ENCODE measurements around the gene ZNF814.

The ZNF814 gene

DNA sequence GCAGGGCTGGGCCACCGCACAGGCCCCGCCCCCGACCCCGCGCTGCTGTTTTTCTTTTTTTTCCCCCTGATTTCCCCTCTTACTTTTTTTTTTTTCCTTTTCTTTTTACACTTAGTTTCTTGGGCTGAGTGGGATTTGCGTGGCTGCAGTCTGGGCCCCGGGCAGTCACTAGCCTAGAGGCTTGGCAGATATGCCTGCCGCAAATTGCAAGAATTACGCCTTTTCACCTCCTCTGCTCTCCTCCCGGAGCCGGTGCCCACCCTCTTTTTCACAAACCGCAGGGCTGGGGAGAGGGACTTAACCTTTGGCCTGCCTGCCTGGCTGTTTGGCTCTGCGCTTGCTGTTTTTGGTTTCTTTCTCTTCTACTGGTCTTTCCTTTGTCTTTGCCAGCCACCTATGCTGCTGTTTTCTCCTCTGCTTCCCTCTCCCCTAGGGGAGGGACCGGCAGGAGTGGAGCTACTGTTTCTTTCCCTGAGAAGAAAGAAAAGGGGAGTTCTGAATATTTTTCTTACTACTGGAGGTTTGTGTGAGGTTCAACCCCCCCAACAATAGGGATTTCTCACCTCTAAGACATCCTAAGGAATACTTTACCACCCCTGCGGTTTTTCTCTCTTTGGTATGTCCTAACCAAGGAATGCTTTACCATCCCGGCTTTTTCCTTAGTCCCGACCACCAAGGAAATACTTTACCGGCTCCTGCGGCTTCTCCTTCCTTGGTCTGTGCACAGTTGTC is 85.1 kb downstream of the ZNF814 start:
- Histone ChIP-seq H3K36me3 (replicated peaks; ENCODE audit: insufficient read depth, low read length) (0 out of 2 replicates have a peak, but pooled peaks cover 4% of the 10 kb centered on the region), H3K27ac (ENCODE audit: low read length) (no peak overlapping the region), H2AFZ (ENCODE audit: low read length) (no peak overlapping the region), H3K4me2 (ENCODE audit: low read depth, low read length) (no peak overlapping the region), H3F3A (ENCODE audit: insufficient read depth, low read length) (no peaks in the 10 kb centered on the region), H3K4me1 (ENCODE audit: low read length) (no peaks in the 10 kb centered on the region), H3K9me3 (replicated peaks; ENCODE audit: insufficient read depth, low read length) (no peaks in the 10 kb centered on the region), H3K4me3 (ENCODE audit: low read length) (no peak overlapping the region), H3K9ac (ENCODE audit: low read length) (no peak overlapping the region), H3K79me2 (ENCODE audit: low read length) (0 out of 2 replicates have a peak, but pooled peaks cover 4% of the 10 kb centered on the region), H4K20me1 (ENCODE audit: insufficient read depth, low read length) (no peaks in the 10 kb centered on the region), H3K27me3 (replicated peaks; ENCODE audit: insufficient read depth, low read length) (no peaks in the 10 kb centered on the region), H3K9me2 (replicated peaks; ENCODE audit: insufficient read depth, low read length) (no peaks in the 10 kb centered on the region)
- TF ChIP-seq, protein P1, sequence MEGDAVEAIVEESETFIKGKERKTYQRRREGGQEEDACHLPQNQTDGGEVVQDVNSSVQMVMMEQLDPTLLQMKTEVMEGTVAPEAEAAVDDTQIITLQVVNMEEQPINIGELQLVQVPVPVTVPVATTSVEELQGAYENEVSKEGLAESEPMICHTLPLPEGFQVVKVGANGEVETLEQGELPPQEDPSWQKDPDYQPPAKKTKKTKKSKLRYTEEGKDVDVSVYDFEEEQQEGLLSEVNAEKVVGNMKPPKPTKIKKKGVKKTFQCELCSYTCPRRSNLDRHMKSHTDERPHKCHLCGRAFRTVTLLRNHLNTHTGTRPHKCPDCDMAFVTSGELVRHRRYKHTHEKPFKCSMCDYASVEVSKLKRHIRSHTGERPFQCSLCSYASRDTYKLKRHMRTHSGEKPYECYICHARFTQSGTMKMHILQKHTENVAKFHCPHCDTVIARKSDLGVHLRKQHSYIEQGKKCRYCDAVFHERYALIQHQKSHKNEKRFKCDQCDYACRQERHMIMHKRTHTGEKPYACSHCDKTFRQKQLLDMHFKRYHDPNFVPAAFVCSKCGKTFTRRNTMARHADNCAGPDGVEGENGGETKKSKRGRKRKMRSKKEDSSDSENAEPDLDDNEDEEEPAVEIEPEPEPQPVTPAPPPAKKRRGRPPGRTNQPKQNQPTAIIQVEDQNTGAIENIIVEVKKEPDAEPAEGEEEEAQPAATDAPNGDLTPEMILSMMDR (IDR thresholded peaks at IDR 0.05; ENCODE audit: low read length) = no peak
- no peak for TF ChIP-seq EZH2phosphoT487 (IDR thresholded peaks at IDR 0.05; ENCODE audit: low read length)
- no peak for TF ChIP-seq EZH2 (optimal IDR thresholded peaks at IDR 0.05; ENCODE audit: low read depth, low read length)
- no peak for DNase-seq

- Histone ChIP-seq H3K9me2 (replicated peaks; ENCODE audit: insufficient read depth, low read length) (no peaks in the 10 kb centered on the region), H3K9ac (ENCODE audit: low read length) (no peak overlapping the region), H3K4me2 (ENCODE audit: low read depth, low read length) (no peak overlapping the region), H3K9me3 (replicated peaks; ENCODE audit: insufficient read depth, low read length) (no peaks in the 10 kb centered on the region), H3K27me3 (replicated peaks; ENCODE audit: insufficient read depth, low read length) (no peaks in the 10 kb centered on the region), H3K4me3 (ENCODE audit: low read length) (no peak overlapping the region), H3F3A (ENCODE audit: insufficient read depth, low read length) (no peaks in the 10 kb centered on the region), H3K36me3 (replicated peaks; ENCODE audit: insufficient read depth, low read length) (0 out of 2 replicates have a peak, but pooled peaks cover 3% of the 10 kb centered on the region), H3K27ac (ENCODE audit: low read length) (no peak overlapping the region), H3K79me2 (ENCODE audit: low read length) (0 out of 2 replicates have a peak, but pooled peaks cover 4% of the 10 kb centered on the region), H3K4me1 (ENCODE audit: low read length) (no peaks in the 10 kb centered on the region), H4K20me1 (ENCODE audit: insufficient read depth, low read length) (no peaks in the 10 kb centered on the region), H2AFZ (ENCODE audit: low read length) (no peak overlapping the region)
- no peak for DNase-seq
- TF ChIP-seq, protein P1 (IDR thresholded peaks at IDR 0.05; ENCODE audit: low read length) = no peak
- TF ChIP-seq EZH2phosphoT487 (IDR thresholded peaks at IDR 0.05; ENCODE audit: low read length) (no peak), EZH2 (optimal IDR thresholded peaks at IDR 0.05; ENCODE audit: low read depth, low read length) (no peak)
Measured at GRCh38 chr19:57803265-57803593, 85.6 kb downstream of the ZNF814 start.

GRCh38 chr19:57802269-57802668 is 86.6 kb downstream of the ZNF814 start:
- H2AFZ ChIP-seq (ENCODE audit: low read length) = no peak overlapping the region
- no peaks in the 10 kb centered on the region for H3F3A ChIP-seq (ENCODE audit: insufficient read depth, low read length)
- no peak overlapping the region for H3K27ac ChIP-seq (ENCODE audit: low read length)
- no peaks in the 10 kb centered on the region for H3K27me3 ChIP-seq (replicated peaks; ENCODE audit: insufficient read depth, low read length)
- 0 out of 2 replicates have a peak, but pooled peaks cover 4% of the 10 kb centered on the region for H3K79me2 ChIP-seq (ENCODE audit: low read length)
- H3K4me3 ChIP-seq (ENCODE audit: low read length) = no peak overlapping the region
- H3K9me3 ChIP-seq (replicated peaks; ENCODE audit: insufficient read depth, low read length) = no peaks in the 10 kb centered on the region
- no peaks in the 10 kb centered on the region for H3K4me1 ChIP-seq (ENCODE audit: low read length)
- H3K4me2 ChIP-seq (ENCODE audit: low read depth, low read length) = no peak overlapping the region
- H3K9ac ChIP-seq (ENCODE audit: low read length) = no peak overlapping the region
- H3K9me2 ChIP-seq (replicated peaks; ENCODE audit: insufficient read depth, low read length) = no peaks in the 10 kb centered on the region
- TF ChIP-seq, protein P1 (IDR thresholded peaks at IDR 0.05; ENCODE audit: low read length) = no peak
- TF ChIP-seq EZH2 (optimal IDR thresholded peaks at IDR 0.05; ENCODE audit: low read depth, low read length) (no peak), EZH2phosphoT487 (IDR thresholded peaks at IDR 0.05; ENCODE audit: low read length) (no peak)
- H4K20me1 ChIP-seq (ENCODE audit: insufficient read depth, low read length) = no peaks in the 10 kb centered on the region
- H3K36me3 ChIP-seq (replicated peaks; ENCODE audit: insufficient read depth, low read length) = no peaks in the 10 kb centered on the region
- no peak for DNase-seq
